ENCODE data around the gene CDKN2D.
"Not testable (repeated sequence)": the region's sequence is repeated elsewhere in the genome, so short reads cannot be mapped to it uniquely, and the experiment has no call there.

Gene CDKN2D

DNA sequence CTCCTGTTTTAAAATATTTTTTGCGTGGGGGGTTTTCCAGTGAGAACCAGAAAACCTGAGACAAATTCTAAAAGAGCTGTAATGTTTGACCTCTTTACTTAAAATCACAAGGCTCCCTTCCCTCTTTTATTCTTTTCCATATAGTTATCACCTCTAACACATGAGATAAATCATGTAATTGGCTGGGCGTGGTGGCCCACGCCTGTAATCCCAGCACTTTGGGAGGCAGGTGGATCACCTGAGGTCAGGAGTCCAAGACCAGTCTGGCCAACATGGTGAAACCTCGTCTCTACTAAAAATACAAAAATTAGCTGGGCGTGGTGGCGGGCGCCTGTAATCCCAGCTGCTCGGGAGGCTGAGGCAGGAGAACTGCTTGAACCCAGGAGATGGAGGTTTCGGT, 17.8 kb downstream of the CDKN2D start:
- not testable (repeated sequence) for DNase-seq

DNA sequence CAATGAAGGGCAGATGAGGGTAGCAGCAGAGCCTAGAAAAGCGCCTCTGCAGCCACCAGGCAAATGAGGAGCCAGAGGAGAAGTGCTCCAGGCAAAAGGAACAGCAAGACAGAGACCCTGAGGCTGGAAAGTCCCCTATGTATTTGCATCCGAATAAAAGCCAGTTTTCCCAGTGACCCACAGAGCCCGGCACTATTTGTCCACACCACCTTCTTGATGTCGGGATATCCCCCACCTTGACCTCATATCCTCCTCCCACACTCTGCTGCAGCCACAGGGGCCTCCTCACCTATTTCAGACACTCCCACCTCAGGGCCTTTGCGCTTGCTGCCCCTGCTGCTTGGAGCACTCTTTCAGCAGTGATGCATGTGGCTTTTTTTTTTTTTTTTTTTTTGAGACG, 18.4 kb downstream of the CDKN2D start:
- no peak for DNase-seq

DNA sequence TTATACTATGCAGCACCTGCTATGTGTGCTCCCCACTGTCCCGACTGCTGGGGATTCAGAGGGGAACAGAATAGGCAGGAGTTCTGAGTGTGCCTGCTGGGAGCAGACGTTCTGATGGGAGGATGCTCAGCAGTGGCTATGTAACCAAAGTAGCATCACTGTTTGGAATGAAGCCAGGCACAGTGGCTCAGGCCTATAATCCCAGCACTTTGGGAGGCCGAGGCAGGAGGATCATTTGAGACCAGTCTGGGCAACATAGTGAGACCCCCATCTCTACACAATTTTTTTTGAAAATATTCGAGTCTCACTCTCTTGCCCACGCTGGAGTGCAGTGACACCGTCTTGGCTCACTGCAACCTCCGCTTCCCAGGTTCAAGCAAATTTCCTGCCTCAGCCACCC, 19.0 kb downstream of the CDKN2D start:
- DNase-seq, result no peak

DNA sequence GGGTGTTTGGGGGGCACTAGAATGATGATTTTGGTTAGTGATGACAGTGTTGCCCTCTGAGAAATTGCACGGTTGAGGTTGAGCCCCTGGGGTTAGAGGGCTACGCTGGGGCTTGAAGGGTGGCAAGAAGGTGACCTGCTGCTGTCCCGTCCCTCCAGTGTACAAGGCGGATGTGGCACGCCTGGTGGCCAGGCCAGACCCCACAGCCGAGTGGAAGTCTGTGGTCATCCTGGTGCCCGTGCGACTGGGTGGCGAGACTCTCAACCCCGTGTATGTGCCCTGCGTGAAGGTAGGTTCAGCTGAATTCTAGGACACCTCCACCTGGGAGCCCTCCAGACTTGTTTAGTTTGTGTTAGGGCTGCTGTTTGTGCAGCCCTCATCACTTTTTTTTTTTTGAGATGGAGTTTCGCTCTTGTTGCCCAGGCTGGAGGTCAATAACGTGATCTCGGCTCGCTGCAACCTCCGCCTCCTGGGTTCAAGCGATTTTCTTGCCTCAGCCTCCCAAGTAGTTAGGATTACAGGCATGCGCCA, 20.0 kb downstream of the CDKN2D start:
- DNase-seq, result no peak

DNA sequence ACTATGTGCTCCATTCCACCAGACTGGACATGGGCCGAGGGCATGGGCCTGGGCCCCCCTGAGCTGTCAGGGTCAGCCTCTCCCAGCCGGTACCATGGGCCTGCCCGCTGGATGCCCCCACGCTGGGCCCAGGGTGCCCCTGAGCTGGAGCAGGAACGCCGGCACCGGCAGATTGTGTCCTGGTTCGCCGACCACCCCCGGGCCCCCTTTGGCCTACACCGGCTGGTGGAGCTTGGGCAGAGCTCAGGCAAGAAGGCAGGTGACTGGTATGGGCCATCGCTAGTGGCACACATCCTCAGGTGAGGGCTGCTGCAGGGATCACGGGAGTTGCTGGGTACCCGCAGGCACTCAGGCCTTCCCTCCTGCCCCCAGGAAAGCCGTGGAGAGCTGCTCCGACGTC, 22.0 kb downstream of the CDKN2D start:
- no peak for DNase-seq

DNA sequence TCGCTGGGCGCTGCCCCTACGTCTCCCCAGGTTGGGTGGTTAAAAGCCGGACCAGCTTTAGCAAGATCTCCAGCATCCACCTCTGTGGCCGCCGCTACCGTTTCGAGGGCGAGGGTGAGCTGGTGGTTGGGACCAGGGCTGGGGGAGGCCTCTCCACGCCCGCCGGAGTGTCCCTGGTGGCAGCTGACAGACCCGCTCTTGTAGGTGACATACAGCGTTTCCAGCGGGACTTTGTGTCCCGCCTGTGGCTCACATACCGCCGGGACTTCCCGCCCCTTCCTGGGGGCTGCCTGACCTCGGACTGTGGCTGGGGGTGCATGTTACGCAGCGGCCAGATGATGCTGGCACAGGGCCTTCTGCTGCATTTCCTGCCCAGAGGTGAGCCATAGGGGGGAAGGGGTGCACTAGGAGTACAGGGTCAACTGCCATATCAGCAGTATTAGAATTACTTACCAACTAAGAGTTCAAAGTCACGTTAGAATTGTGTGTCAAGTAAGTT, 24.0 kb downstream of the CDKN2D start:
- DNase-seq, result no peak

DNA sequence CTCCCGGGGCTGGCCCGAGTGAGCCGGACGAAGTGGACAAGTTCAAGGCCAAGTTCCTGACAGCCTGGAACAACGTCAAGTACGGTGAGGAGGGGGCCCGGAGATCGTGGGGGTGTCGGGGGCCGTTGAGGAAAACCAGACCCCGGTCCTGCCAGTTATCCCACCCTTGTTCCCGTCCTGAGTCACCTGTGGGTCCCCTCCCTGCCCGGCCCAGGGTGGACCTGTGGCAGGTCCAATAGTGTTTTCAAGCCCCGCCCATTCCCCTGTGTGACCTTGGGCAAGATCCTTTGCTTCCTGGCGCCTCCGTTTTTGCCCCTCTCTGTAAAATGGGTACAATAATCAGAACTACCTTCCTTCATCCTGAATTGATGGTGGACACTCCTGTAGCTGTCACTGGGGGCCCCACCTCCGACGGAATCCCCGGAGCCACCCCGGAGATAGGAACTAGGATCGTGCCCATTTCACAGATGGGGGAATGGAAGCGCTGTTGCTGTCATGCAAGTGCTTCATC, 24.5 kb downstream of the CDKN2D start:
- DNase-seq, result no peak

DNA sequence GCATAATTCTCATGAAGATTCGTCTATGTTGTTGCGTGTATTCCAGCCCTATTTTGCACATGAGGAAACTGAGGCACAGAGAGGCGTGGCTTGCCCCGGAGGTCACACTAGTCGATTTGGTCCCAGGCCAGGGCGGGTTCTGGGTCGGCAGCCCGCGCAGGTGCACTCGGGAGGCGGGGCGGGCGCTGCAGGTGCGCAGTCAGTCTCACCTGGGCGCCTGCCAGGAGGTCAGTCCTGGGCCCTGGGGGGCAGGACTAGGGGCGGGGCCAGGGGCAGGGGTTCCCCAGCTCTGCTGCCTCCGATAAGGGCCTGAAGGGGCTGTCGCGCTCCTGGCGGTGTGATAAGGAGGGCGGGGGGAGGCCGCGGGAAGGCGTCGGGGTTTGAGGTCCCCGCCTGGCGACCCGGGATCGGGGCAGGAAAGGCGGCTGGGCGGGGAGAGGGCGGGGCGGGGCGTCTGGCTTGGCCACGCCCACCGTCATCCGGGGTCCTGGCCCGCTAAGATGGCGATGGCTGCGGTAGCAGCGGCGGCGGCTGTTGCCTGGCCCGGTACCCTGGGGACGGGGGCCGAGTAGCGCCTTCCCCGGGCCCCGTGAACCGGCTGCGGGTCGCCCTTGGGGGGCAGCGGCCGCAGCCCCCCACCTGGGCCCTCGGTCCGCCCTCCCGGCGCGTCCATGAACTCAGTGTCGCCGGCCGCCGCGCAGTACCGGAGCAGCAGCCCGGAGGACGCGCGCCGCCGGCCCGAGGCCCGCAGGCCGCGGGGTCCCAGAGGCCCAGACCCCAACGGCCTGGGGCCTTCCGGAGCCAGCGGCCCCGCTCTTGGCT, 25.1 kb downstream of the CDKN2D start, which contains the start of gene ATG4D:
ATG4D (plus strand) TSS at position 485 of the 822 bp plus-strand sequence; CDS start at position 672, 187 bp downstream.
- DNase-seq, result peak; percentile 80

DNA sequence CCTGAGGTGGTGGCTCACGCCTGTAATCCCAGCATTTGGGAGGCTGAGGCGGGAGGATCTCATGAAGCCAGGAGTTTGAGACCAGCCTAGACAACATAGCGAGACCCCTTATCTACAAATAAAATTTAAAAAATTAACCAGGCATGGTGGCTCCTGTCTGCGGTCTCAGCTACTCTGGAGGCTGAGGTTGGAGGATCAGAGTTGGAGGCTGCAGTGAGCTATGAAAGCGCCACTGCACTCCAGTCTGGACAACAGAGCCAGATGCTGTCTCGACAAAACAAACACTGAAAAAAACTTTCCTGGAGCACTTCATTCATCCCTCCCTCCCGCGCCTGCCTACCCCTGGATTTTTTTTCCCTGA, 25.7 kb downstream of the CDKN2D start:
- DNase-seq, result no peak

DNA sequence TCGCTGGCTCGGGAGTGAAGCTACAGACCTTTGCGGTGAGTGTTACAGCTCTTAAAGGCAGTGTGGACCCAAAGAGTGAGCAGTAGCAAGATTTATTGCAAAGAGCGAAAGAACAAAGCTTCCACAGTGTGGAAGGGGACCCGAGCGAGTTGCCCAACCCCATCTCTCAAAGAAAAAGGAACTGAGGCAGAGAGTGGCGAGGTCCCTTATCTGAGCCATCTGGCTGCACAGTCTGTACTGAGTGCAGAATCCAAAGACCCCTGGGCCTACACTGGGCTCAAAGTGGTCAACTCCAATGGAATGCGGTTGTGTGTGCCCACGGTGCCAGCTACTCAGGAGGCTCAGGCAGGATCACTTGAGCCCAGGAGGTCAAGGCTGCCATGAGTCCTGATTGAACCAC, 29.8 kb downstream of the CDKN2D start:
- DNase-seq, result not testable (repeated sequence)

DNA sequence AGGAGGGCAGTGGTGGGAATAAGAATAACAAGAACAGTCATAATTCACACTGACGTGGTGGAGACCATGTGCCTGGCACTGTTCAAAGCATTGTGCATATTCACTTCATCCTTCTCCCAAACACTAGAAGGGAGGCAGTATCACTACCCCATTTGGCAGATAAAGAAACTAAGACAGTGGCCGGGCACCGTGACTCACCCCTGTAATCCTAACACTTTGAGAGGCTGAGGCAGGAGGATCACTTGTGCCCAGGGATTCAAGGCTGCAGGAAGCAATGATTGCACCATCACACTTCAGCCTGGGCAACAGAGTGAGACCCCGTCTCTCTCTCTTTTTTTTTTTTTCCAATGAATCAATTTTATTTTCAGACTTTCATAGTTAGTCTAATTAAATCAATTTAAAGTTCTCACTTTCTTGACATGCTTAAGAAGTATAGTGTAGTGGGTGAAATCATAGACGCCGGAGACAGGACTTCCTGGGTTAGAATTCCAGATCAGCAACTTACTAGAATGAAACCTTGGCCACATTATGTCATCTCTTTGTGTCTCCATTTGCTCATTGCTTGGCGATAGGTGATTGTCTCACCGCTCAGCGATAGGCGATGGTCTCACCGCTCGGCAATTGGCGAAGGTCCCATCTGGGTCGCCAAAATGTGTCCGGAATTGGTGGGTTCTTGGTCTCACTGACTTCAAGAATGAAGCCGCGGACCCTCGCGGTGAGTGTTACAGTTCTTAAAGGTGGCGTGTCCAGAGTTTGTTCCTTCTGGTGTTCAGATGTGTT, 30.4 kb downstream of the CDKN2D start:
- DNase-seq, result no peak

DNA sequence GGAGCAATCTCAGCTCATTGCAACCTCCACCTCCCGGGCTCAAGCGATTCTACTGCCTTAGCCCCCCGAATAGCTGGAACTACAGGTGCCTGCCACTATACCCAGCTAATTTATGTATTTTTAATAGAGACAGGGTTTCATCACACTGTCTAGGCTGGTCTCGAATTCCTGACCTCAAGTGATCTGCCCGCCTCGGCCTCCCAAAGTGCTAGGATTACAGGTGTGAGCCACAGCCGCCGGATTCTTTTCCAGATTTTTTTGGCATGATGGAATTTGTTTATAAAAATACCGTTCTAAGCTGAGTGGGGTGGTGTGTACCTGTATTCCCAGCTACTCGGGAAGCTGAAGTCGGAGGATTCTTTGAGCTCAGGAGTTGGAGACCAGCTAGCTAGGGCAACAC, 31.1 kb downstream of the CDKN2D start:
- DNase-seq, result no peak

DNA sequence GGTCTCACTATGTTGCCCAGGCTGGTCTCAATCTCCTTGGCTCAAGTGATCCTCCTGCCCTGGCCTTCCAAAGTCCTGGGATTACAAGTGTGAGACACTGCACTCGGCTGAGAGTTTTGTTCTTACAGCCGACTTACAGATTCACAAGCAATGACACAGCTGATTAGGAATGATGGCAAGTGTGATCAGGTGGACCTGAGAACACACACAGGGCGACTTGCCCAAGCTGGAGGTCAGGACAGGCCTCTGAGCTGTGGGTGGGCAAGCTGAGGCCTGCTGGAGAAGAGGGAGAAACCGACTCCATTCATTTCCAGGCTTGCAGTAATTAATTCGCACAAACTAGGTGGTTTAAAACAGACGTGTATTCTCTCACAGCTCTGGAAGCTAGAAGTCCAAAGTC, 33.2 kb downstream of the CDKN2D start:
- DNase-seq, result no peak

DNA sequence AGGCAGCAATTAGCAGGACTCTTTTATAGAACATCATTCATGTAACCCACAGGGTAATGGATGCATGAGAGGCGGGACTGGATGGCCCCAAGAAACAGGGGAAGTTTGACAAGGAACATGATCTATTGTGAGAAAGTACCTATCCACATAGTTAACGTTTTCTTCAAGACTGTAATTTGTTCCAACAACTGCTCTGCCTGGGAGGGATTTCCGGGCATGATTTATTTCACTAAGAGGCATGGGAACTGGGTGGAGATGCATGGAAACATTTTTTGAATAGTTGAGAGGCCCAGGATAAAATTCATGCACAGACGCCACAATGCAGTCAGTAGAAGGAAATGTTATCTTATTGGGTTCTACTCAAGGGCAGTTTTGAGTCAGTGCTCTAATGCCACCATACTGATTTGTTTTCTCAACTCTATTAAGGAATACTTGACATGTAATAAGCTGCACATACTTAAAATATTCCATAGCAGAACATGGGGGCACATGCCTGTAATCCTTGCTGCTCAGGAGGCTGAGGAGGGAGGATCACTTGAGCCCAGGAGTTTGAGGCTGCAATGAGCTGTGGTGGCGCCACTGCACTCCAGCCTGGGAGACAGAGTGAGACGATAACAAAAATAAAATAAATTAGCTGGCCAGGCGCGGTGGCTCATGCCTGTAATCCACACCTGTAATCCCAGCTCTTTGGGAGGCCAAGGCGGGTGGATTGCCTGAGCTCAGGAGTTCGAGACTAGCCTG, 35.0 kb downstream of the CDKN2D start:
- DNase-seq, result no peak

DNA sequence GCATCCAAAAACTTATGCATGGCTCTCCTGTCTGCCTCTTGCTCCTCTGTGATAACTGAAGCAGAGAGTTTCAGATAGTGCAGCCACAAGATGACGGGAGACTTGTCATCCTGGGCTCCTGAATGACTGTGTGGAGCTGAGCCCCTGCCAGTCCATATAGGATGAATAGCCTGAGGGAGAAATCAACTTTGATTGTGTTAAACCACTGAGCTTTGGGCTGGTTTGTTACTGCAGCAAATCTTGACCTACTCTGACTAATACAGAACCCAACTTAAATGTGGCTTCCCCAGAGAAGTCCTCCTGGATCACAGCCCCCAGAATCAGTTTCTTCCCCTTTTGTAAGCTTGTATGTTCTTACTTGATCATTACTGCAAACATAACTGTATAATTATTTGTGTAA, 36.3 kb downstream of the CDKN2D start:
- DNase-seq, result no peak

DNA sequence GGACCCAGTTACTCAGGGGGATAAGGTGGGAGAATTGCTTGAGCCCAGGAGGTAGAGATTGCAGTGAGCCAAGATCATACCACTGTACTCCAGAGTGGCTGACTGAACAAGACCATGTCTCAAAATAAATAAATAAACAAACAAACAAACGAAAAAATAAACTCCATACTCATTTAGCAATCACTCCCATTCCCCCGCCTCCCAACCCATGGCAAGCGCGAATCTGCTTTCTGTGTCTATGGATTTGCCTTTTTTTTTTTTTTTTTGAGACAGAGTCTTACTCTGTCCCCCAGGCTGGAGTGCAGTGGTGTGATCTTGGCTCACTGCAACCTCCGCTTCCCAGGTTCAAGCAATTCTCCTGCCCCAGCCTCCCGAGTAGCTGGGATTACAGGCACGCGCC, 41.9 kb downstream of the CDKN2D start:
- not testable (repeated sequence) for DNase-seq

DNA sequence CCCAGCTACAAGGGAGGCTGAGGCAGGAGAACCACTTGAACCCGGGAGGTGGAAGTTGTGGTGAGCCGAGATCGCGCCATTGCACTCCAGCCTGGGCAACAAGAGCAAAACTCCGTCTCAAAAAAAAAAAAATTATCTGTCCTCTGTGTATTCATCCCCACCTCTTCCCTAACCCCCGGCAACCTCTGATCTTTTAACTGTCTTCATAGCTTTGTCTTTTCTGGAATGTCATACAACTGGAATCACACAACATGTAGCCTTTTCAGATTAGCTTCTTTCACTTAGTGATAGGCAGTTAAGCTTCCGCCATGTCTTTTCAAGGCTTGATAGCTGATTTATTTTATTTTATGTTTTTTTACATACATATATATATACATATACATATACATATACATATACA, 43.1 kb downstream of the CDKN2D start:
- no peak for DNase-seq

DNA sequence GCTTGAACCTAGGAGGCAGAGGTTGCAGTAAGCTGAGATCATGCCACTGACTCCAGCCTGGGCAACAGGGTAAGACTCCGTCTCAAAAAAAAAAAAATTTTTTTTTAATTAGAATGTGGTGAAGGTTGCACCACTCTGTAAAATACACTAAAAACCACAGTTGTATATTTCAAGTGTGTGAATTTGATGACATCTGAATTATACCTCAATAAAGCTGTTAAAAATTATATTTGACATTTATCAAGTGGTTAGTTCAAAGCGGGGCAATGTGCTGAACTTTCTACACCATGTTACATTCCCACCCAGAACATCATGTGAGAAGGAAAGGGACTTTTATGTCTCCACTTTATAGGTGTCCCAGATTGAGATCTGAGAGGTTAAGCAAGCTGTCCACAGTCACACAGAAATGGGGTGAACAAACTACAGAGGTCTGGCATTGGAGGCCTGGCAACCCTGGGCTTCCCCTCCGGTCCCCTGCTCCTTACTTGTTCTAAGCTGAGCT, 45.6 kb downstream of the CDKN2D start:
- DNase-seq, result no peak

DNA sequence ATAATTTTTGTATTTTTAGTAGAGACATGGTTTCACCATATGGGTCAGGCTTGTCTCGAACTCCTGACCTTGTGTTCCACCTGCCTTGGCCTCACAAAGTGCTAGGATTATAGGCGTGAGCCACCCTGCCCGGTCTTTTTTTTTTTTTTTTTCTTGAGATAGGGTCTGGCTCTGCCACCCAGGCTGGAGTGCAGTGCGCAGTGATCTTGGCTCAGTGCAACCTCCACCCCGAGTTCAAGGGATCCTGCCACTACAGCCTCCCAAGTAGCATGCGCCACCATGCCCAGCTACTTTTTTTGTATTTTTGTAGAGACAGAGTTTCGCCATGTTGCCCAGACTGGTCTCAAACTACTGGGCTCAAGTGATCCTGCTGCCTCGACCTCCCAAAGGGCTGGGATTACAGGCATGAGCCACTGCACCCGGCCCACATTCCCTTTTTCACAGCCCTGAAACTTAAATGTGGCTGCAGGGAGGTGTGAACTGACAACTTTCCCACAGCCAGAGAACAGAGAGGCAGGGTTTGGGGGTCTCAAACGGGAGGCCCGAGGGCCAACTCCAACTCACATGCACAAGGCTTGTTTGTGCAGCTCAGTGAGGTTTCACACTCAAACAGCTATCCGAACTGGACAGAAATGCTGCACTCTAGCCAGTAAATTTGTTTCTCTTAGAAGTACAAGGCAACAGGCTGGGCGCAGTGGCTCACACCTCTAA, 47.2 kb downstream of the CDKN2D start:
- no peak for DNase-seq

DNA sequence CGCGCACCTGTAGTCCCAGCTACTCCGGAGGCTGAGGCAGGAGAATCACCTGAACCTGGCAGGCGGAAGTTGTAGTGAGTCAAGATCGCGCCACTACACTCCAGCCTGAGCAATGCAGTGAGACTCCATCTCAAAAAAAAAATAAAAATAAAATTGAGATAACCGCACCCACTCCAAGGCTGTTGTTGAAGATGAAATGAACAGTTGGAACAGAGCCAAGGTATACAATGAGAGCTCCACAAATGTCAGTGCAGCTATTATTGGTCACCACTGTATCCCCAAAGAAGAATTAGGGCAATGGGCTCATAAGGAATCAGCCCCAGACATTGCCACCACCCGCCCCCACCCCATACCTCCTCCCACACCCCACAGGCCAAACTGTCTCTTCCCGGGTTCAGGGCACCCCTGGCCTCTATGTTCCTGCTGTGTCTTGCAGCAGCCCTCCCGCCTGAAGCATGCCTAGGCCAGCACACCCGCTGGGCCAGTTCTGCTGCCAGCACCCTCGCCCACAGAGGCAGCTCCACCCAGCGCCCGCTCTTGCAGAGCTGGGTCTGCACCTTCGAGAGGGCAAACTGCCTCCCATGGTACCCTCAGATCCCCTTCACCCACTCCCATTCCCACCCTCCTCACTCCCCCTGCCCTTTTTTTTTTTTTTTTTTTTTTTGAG, 48.0 kb downstream of the CDKN2D start:
- DNase-seq, result no peak

DNA sequence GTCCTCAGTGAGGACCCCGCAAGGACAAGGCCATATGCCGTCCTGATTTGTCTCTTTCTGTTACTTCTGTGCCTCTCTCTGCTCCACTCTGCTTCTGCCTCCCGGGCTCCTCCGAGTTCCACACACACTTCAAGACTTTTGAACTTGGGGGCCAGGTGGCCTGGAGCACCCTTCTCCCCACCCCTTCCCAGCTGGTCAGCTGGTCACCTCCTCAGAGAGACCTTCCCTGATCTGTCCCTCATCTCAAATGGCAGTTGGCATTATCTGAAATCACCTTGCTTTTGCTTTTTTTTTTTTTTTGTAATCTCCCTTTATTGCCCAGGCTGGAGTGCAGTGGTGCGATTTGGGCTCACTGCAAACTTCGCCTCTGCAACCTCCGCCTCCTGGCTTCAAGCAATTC, 49.4 kb downstream of the CDKN2D start:
- DNase-seq, result no peak

Measured in NCI-H2107 (cell line).